K562 (cell line): ENCODE data around the gene TRIM65. TPM values are rescaled to one million over a fixed set of nuclear protein-coding genes. Genes with fewer than 3 reads are reported as not detected.

ENCODE experiments used
- ARHGAP35 ChIP-seq: fragments of 450-650 bp; IDR thresholded peaks from 2 replicates; pipeline ENCODE4 v1.6.1; 2018; ENCODE audit not compliant: partially characterized antibody
- FOXA3 ChIP-seq, 2 experiments: fragments of 450-650 bp in 1 of 2; sonication (generic) in 1 of 2; formaldehyde crosslinking; IDR thresholded peaks in 1 of 2; conservative IDR thresholded peaks in 1 of 2; 2 replicates each; pipeline versions ENCODE4 v1.4.0 to v1.8.0; 2020 to 2022; ENCODE audit warnings: mild to moderate bottlenecking in 2 of 2, missing genetic modification reagents in 1 of 2
- FOXK1 ChIP-seq: sonication (generic); formaldehyde crosslinking; IDR thresholded peaks from 2 replicates; pipeline ENCODE4 v1.8.0; 2022; ENCODE audit warnings: missing genetic modification reagents, mild to moderate bottlenecking, borderline replicate concordance
- MXD1 ChIP-seq: fragments of 250-450 bp; sonication (Bioruptor Pico); IDR thresholded peaks from 2 replicates; pipeline ENCODE4 v1.8.0; 2021; ENCODE audit warnings: borderline replicate concordance, mild to moderate bottlenecking, moderate library complexity; ENCODE audit not compliant: poor library complexity, severe bottlenecking
- NCOA4 ChIP-seq: fragments of 450-650 bp; IDR thresholded peaks from 2 replicates; pipeline ENCODE4 v1.6.1; 2018; ENCODE audit warnings: mild to moderate bottlenecking; ENCODE audit not compliant: partially characterized antibody
- NFRKB ChIP-seq: fragments of 450-650 bp; IDR thresholded peaks from 2 replicates; pipeline ENCODE4 v1.6.1; 2016; ENCODE audit warnings: low read depth
- NUFIP1 ChIP-seq: fragments of 450-650 bp; IDR thresholded peaks from 2 replicates; pipeline ENCODE4 v1.6.1; 2018; ENCODE audit not compliant: partially characterized antibody
- POLR2AphosphoS2 ChIP-seq: IDR thresholded peaks from 2 replicates; pipeline ENCODE4 v1.6.1; 2012; ENCODE audit warnings: low read length, improper control_type of control experiment
- RBFOX2 ChIP-seq: fragments of 200-400 bp; formaldehyde crosslinking; IDR thresholded peaks from 2 replicates; pipeline ENCODE4 v1.6.1; 2017; ENCODE audit warnings: low read depth, mild to moderate bottlenecking, low read length, moderate library complexity
- TCF3 ChIP-seq: sonication (generic); formaldehyde crosslinking; IDR thresholded peaks from 2 replicates; pipeline ENCODE4 v1.4.0; 2020; ENCODE audit warnings: mild to moderate bottlenecking, missing genetic modification reagents
- TCFL5 ChIP-seq: fragments of 250-450 bp; sonication (Bioruptor Pico); conservative IDR thresholded peaks from 2 replicates; pipeline ENCODE4 v1.6.1; 2021; ENCODE audit warnings: mild to moderate bottlenecking, moderate library complexity, matching md5 sums
- USF1 ChIP-seq: sonication (generic); formaldehyde crosslinking; IDR thresholded peaks from 2 replicates; pipeline ENCODE4 v1.9.0; 2022; ENCODE audit warnings: mild to moderate bottlenecking, missing genetic modification reagents
- YBX1 ChIP-seq: fragments of 450-650 bp; IDR thresholded peaks from 2 replicates; pipeline ENCODE4 v1.7.1; 2016; ENCODE audit warnings: mild to moderate bottlenecking
- ZNF3 ChIP-seq: fragments of 250-450 bp; sonication (Bioruptor Pico); IDR thresholded peaks from 2 replicates; pipeline ENCODE4 v1.5.0; 2021; ENCODE audit warnings: mild to moderate bottlenecking, moderate library complexity
- ZNF395 ChIP-seq: fragments of 200-800 bp; sonication (Bioruptor generic); IDR thresholded peaks from 2 replicates; pipeline ENCODE4 v1.6.1; 2017; ENCODE audit warnings: missing genetic modification characterization, missing compliant biosample characterization
- ZNF79 ChIP-seq: fragments of 250-450 bp; sonication (Bioruptor Pico); IDR thresholded peaks from 2 replicates; pipeline ENCODE4 v1.4.0; 2020; ENCODE audit warnings: low read depth, mild to moderate bottlenecking, moderate library complexity
- ZNF830 ChIP-seq: fragments of 250-450 bp; sonication (Bioruptor Pico); IDR thresholded peaks from 2 replicates; pipeline ENCODE4 v1.5.0; 2021; ENCODE audit warnings: mild to moderate bottlenecking
- polyA plus RNA-seq, 8 experiments: library from polyadenylated mRNA; depleted of rRNA in 4 of 8; stranded (reverse) in 5 of 8; unstranded in 3 of 8; fragments of >200 nt; fragmentation: Nextera tagmentation in 2 of 8; fragmentation: Illumina TruSeq in 1 of 8; extraction: Ambion mirVana in 2 of 8; extraction: Trizol in 1 of 8; gene quantifications; 2 replicates each; pipeline versions ENCODE4 v1.2.1 to v1.2.3, GENCODE V29; 2011 to 2014; ENCODE audit warnings: inconsistent platforms in 1 of 8, missing spikeins in 1 of 8
- total RNA-seq, 7 experiments: library from RNA; depleted of rRNA in 6 of 7; stranded (reverse); fragments of >200 nt in 6 of 7; fragmentation: Illumina TruSeq in 2 of 7; extraction: Trizol in 2 of 7; gene quantifications; 2 replicates each; pipeline versions ENCODE4 v1.2.1 to v1.2.3, GENCODE V29; 2011 to 2021; ENCODE audit warnings: low replicate concordance in 1 of 7
- TF ChIP-seq, protein P1 (sequence below): IDR thresholded peaks from 2 replicates; pipeline ENCODE4 v1.6.1; 2011; ENCODE audit warnings: borderline replicate concordance, low read depth, mild to moderate bottlenecking, moderate library complexity, low read length; ENCODE audit not compliant: insufficient read depth, poor library complexity, severe bottlenecking
- TF ChIP-seq, protein P2 (sequence below), 2 experiments: fragments of 250-450 bp in 1 of 2; fragments of 450-650 bp in 1 of 2; sonication (Bioruptor Pico) in 1 of 2; IDR thresholded peaks; 2 replicates each; pipeline versions ENCODE4 v1.6.1 to v1.8.0; 2016 to 2021; ENCODE audit warnings: mild to moderate bottlenecking in 2 of 2, moderate library complexity in 2 of 2, missing compliant biosample characterization in 1 of 2, missing genetic modification characterization in 1 of 2

The TRIM65 gene
- total and polyA plus RNA-seq, 9 of the 15 experiments (the other 6 are each of a cell fraction or from before 2014, with no cell fraction given): 2.8 to 45.7 (median 22.9) TPM

DNA sequence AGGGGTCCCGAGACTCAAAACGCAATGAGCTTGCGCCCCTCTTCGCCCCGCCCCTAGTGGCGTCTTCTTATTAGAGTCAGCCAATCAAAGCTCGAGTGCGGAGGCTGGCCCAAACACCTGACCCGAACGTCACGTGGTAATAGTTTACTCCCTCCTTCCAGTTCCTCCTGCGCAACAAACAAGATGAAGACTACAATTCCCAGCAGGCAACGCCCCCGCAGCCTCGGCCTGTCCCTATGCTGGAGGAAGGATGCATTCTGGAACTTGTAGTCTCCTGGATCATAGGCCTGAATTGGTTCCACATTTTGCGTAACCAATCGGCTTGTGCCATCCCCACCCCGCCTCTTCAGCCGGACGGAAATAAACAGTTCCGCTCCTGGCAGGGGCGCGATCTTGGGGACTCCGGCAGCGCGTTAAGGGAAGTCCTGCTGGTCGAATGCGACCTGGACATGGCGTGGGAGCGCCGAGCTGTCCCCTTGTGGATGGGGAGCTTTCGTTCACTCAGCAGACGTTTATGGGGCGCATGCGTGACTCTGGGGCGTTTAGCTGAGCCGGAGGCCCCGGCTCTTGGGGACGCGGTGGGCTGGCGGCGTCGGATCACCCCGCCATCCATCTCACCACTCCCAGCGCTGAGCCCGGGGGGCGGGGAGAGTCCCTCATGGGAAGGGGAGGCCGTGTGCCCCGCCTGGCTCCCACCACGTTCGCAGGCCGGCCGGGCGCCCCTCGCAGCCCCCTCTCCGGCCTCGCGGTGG lies 41.3 kb downstream of the TRIM65 start, which contains the start of gene WBP2 (continued):
- TF ChIP-seq TCFL5: no peak
- TF ChIP-seq, protein P1, sequence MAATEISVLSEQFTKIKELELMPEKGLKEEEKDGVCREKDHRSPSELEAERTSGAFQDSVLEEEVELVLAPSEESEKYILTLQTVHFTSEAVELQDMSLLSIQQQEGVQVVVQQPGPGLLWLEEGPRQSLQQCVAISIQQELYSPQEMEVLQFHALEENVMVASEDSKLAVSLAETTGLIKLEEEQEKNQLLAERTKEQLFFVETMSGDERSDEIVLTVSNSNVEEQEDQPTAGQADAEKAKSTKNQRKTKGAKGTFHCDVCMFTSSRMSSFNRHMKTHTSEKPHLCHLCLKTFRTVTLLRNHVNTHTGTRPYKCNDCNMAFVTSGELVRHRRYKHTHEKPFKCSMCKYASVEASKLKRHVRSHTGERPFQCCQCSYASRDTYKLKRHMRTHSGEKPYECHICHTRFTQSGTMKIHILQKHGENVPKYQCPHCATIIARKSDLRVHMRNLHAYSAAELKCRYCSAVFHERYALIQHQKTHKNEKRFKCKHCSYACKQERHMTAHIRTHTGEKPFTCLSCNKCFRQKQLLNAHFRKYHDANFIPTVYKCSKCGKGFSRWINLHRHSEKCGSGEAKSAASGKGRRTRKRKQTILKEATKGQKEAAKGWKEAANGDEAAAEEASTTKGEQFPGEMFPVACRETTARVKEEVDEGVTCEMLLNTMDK: peak; percentile 81
- TF ChIP-seq FOXA3 (CRISPR knock-in tag; conservative IDR thresholded peaks at IDR 0.05 in 1 of 2, IDR thresholded peaks at IDR 0.05 in 1 of 2): peak in 1 of 2 experiments; percentile 71; a peak in 2 of 4 replicates
- TF ChIP-seq TCF3: no peak
- TF ChIP-seq ZNF3 (CRISPR knock-in tag): no peak
- TF ChIP-seq NCOA4: no peak
- peak; percentile 91 for TF ChIP-seq POLR2AphosphoS2
- TF ChIP-seq ZNF79 (CRISPR knock-in tag): no peak
- TF ChIP-seq ZNF395: no peak
- TF ChIP-seq RBFOX2: peak; percentile 99
- TF ChIP-seq NUFIP1: no peak
- TF ChIP-seq NFRKB: peak; percentile 68; the same call in 1 of the 2 replicates
- no peak for TF ChIP-seq ARHGAP35
- no peak for TF ChIP-seq YBX1
- 0 out of 2 replicates have a peak, but pooled peaks have one; percentile 49 for TF ChIP-seq FOXK1 (CRISPR knock-in tag)
- TF ChIP-seq, protein P2, sequence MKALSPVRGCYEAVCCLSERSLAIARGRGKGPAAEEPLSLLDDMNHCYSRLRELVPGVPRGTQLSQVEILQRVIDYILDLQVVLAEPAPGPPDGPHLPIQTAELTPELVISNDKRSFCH (CRISPR knock-in tag; IDR thresholded peaks at IDR 0.05): no peak
- TF ChIP-seq, protein P2 (tag; IDR thresholded peaks at IDR 0.05): peak; percentile 43
- TF ChIP-seq MXD1 (CRISPR knock-in tag): no peak
- TF ChIP-seq USF1 (CRISPR knock-in tag): peak; percentile 98
- no peak; the same call in 1 of the 2 replicates for TF ChIP-seq ZNF830 (CRISPR knock-in tag)
